Activated CD4-positive, alpha-beta T cell treated with anti-CD3 and anti-CD28 coated beads, Interleukin-2, amount 50 U/mL, for 1 hour (primary cell): ENCODE measurements around the gene NCS1.
A peak's percentile ranks its signal among the peaks of the same experiment; 100 is the strongest.

Source experiments
- DNase-seq: peaks from one replicate; pipeline ENCODE4 v3.0.0-alpha.2; 2020

Gene NCS1

DNA sequence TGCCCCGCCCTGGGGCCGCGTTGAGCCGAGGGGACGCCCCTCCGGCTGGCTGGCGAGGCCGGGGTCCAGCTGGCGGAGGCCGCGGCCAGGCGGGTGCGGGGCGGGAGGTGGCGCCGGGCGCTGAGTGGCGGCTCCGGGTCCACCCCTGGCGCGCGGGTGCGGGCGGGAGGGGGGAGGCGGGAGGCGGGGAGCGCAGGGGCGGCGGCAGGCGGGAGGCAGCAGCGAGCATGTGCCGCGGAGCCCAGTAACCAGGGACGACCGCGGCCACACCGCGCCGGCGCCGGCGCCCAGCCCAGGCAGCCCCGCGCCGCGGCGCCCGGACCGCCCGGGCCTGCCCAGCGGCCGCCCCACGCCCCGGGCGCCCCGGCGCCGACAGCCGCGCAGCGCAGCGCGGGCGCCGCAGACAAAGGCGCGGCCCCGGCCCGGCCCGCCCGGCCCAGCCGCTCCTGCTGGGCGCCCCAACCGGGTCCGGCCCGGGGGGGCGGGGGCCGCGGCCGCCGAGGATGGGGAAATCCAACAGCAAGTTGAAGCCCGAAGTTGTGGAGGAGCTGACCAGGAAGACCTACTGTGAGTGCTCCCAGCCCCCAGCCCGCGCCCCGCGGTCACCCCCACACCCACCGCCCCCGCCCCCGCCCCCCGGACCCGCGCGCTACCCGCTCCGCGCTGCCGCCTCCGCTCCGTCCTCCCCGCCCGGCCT is at the start of gene NCS1:
TSS of gene NCS1 (plus strand) at position 244 of the 697 bp plus-strand sequence. CDS start at position 504, 260 bp downstream.
- DNase-seq: peak; percentile 28

DNA sequence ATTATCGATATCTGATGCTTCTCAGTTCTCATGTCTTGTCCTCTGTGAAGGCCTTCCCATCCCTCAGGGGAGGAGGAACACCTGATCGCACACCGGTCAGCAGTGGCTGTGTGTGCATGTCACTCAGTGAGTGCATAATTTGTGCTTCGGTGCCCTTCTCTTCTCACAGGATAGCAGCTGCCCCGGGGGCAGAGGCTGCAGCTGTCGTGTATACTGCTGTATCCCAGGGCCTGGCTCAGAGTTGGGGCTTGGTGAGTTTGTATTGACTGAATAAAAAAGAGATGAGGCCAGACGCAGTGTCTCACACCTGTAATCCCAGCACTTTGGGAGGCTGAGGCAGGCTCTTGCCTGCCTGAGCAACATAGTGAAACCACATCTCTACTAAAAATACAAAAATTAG is 49.7 kb upstream of the NCS1 start:
- DNase-seq: no peak

DNA sequence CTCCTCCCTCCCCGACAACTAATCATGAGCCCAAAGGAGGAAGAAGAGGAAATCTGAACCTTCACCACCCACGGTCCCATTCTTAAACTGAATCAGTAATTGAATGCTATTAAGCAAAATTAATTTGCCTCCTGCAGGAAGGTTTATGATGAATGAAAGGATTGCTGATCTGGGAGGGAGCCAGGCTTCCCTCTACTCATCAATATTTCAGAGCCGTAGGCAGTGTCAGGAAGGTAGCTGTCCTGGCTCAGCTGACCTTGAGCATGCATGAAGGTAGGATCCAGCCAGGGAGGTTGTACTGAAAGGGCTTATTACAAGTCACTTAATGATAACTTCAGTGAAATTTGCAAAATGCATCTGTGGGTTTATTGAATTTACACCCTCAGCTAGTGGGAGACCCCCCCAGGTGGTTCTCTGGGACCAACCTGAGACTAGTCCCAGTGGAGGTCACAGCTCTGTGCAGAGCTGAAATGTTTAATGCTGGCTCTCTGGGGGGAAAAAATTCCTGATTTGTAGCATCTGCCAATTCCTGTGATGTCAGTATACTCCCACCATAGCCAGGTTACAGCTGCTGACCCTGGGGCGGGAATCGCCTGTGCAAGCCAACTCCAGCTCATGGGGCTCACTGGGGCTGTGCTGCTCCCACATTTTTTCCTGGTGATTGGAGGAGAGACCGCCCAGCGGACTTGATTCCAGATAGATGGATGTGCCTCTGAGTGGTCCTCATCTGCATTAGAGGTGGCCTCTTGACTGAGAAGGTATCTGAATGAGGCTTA is 47.9 kb upstream of the NCS1 start:
- no peak for DNase-seq

DNA sequence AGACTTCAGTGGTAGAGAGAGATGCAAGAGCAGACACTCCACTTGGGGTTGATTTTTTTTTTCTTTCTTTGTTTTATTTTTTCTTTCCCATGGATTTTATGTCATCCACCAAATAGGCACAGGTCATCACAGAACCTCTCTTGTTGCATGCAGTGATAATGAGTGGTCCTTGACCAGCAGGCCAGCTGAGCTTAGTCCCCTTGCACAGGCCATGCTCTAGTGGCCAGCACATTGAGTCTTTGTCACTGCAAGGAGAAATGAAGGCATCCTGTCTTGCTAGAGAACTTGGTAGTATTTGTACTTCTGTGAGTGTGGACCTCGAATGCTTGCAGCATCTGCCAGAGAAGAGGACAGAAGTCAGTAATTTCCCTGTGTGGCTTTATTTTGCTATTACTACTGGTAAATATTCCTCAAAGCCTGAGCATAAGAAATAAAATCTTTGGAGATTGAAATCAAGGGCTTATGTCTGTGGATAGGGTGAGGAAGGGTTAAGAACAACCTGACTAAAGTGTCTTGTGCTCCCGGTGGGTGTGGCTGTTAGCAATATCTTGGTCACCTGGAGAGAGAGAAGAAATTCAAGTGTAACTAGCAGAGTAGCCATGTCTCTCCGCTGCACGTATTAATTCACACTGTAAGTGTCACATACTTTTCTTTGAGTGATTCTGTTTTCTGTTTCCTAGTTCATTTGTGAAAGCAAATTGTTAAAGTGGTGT is 45.3 kb upstream of the NCS1 start:
- no peak for DNase-seq

DNA sequence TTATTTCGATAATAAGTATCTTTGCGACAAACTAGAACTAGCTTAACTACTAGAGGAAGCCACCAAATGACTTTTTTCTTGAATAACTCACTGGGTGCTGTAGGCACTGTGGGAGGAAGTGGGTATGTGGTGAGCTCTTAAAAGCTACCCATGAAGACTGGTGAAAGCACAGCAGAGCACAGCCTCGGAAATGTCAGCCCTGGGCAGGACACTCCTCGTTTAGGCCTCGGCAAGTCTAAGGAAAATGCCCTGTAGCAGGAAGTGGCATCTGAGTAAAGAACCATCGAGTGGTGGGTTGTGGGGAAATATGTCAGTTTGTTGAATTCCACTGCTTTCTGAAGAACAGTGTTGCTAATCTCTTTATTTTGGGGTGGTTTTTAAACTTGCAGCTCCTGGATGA is 44.0 kb upstream of the NCS1 start:
- DNase-seq: peak; percentile 67

DNA sequence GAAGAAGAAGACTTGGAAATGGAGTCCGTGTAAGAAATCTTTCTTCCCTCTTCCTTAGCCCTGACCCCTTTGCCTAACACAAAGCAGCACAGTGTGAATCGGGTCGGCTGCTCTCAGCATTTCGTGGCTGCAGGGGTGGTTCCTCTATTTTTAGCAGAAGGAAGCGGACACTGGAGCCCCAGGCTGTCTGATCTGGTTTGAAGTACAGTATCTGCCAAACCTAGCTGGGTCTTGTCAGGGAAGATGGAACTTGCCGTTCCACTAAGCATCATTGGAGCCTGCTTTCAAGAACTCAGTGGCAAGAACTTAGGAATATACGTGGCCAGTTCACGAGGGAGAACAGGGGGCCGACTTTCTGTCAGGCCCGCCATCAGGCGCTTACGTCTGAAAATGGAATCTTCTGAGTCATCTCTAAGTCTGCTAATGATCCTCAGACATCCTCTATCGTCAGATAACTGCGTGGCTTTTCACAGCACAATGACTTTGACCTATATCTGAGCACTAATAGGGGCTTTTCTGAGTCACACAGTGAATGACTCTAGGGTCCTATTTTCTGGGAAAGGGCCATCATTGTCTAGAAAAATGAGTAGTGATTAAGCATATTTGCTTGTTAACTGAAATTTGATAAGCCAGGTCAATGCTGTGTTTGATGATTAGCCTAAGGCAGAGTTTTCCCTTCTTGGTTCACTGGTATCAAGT is 43.3 kb upstream of the NCS1 start:
- peak; percentile 57 for DNase-seq

DNA sequence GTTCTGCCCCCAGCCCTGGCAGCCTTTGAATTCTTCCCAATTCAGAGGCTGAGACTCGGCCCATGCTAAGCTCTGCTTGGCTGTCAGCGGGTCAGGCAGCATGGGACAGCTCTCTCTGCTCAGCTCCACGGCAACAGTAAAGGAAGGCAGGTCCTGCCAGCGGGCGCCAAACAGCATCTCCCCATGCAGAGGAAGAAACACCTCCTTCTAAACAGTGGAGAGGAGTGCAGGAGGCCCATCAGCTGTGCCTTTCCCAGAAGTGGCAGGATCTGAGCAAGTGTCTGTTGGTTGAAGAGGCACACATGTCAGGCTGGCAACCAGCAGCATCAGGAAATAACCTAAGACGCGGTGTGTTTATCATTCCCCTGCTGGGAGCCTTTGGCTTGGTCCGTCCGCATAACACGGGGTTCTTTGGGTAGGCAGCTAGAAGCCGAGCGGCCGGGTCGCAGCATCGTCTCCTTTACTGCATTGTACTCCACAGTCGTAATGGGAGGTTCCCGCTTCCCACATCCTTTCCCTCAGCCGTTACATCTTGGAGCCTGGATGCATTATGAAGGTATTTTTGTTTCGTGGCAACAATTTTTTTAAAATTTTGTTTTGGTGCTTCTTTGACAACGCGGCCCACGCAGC is 42.7 kb upstream of the NCS1 start:
- peak; percentile 24 for DNase-seq

DNA sequence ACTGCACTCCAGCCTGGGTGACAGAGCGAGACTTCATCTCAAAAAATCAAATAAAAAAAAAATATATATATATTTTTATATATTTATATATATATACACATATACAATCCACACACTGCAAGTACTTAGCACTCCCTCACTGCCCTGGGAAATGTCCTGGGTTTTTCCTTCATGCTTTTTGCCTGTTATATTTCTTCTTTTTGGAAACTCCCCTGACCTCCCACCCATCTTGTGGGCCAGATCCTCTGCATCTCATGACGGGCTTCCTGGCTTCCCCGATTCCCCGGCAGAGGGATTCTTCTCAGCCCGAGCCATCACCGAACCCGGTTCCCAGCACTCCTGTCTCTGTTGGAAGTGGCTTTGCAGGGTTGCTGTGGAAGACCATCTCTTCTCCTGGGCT is 39.5 kb upstream of the NCS1 start:
- DNase-seq: no peak

DNA sequence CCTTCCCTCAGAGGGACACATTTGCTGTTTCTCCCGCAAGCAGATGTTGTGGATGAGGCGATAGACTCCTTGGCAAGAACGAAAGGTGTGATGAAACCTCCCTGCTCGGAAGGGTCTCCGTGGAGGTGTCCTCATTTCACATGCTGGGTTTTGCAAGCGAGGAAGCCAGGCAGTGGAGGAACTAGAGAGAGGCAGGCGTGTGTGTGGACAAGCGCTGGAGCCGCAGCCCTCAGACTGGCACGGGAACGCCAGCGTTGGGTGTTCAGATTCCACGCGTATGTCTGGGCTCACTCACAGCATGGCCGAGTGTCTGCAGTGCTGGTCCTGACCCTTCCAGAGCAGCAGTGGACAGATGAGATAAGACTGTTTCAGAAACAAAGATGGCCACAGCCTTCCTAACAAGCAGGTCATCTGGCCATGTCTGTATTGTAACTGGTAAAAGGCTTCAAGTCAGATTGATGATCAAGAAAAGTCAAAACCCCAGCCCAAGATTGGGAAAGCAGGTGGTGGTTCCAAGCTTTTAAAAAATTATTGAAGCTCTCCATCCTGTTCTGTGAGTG is 35.0 kb upstream of the NCS1 start:
- DNase-seq: no peak

DNA sequence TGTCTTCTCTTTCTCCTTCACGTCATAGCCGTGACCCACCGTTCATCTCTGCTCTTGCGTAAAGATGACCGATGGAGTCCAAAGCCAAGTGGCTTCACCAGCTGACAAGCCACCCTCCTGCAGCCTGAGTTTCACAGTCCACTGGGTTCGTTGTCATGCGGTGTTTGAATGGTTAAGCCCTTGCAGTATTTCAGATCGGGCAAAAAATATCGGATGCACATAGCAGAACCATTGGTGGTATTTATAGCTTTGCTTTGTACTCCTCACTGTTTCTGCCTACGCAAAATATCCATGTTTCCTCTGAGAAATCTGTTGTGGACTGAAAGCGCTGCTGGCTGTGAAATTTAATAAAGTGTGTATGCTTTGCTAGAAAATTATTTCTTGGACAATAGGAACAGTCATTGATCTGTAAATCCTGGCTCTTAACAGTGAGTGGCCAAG is 34.5 kb upstream of the NCS1 start:
- no peak for DNase-seq

DNA sequence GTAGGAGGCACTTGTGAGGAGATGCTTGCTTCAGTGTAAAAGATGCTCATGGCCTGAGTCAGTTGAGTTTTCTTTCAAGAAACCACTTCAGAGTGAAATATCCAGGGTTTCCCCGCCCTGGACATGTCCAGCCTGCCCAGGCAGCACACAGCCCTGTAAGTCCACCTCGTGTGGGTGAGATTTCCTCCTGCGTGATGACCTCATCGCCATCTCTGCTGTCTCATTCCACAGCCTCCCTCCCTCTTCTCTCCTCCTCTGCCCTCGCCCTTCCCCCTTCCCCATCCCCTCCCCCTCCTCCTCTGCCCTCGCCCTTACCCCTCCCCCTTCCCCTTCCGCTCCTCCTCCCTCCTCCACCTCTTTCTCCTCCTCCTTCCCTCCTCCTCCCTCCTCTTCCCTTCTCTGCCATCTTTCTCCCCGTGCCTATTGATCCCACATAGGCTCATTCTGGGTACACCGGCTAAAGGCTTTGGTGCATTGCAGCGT is 34.0 kb upstream of the NCS1 start:
- DNase-seq: no peak

DNA sequence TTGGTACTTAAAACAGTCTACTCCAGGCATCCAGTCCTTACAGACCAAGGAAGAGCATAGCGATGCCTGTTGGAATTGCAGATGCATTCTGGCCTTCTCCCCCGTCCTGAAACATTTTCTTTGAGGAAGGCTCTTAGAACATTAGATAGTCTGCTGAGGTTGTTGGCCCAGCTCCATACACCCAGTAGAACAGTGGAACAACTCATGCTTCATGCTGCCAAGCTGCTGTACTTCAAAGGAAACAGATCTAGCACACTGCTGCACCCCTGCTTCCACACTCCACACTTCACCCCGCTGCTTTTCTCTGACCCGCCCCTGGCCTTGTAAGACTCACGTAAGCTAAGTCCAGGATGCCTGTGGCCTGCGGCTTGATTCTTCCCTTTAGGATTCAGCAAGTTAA is 33.4 kb upstream of the NCS1 start:
- no peak for DNase-seq

DNA sequence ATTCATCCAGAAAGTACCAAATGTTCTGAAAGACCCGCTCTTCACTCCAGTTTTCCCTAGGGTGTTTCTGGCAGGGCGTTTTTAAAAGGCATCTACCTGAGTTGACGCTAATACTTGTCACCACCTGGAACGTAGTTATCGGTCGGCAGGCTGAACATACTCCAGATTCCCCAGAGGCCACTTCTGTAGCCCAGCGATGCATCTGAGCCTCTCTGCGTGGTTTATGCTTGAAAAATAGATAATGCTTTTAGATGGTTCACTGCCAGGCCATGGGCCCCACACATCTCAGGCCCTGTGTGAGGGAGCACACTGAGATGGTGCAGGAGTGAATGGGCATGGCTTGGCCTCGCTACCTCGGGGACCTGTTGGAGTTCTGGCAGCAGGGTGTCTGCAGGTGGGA is 33.0 kb upstream of the NCS1 start:
- no peak for DNase-seq

DNA sequence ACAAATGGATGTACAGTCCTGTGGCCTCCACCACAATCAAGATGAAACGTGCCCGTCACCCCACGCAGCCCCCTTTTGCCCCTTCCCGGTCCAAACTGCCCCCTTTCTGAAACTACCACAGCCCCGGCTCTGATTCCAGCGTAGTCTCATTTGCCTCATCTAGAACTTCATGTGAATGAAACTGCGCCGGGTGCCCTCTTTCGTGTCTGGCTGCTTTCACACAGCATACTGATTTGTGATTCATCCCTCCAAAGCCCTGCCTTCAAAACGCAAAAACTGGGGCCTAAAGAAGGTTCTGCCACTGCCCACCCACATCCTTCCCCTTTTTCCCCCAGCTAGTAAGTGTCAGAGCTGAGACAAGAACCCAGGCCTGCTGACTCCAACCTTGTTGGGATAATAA is 31.5 kb upstream of the NCS1 start:
- DNase-seq: no peak

DNA sequence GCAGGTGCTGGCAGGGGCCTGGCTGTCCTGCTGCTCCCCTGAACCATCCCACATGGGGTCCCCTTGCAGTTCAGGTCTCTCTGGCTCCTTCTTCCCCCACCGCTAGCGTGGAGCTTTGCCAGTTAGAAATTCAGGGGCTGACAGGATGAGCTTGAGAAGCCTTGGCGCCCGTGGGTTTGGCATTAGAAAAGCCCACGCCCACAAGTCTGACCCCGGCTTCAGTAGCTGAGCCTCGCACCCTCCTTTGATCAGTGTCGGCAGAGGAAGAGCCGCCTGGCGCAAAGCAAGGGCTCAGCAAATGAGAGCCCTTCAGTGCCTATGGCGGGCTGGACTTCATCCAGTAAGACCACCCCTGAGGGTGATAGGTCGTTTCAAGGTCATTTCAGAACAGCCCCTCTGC is 30.1 kb upstream of the NCS1 start:
- DNase-seq: no peak

DNA sequence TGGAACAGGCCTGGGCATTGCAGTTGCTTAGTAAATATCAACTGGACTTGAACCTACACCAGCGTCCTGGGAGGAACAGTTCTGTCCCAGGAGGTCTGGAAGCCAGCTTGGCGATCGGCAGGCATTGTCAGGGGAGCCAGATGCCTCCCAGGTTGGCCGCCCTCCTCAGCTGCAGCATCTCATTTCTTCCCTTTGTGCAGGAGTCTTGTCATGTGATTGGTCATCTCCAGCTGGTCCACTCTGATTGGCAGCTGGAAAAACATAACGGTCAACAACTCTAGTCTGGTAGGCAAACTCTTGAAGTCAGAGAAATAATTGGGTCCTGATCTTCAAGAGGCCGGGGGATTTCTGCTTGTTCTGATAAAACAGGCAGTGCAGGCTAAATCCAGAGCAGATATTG is 29.6 kb upstream of the NCS1 start:
- DNase-seq: no peak

DNA sequence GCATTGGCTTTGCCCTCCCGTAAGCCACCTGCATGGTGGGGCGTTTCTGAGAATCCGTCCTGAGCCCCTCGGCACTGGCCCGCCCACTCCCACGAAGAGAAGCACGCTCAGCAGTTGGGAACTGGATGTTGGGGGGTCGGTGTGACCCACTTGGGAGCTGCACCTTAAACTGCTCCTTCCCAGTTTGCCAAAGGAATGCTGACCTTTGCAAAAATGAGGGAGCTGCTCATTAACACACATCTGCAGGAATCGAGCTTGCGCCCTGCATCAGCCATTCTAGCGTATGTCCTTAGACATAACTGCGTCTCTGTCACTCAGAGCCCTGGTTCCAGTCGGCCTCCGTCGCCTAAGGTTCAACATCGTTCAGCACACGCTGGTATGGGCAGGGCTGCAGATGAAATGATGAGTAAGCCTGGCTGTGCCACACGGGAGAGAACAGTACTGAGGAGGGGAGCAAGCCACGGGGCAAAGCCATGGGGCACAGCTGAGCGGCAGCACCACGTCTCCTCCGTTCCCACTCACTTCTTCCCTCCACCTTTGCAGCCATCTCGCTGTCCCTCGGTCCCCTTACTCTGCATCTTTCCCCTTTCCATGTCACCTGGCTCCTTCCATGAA is 28.8 kb upstream of the NCS1 start:
- no peak for DNase-seq

DNA sequence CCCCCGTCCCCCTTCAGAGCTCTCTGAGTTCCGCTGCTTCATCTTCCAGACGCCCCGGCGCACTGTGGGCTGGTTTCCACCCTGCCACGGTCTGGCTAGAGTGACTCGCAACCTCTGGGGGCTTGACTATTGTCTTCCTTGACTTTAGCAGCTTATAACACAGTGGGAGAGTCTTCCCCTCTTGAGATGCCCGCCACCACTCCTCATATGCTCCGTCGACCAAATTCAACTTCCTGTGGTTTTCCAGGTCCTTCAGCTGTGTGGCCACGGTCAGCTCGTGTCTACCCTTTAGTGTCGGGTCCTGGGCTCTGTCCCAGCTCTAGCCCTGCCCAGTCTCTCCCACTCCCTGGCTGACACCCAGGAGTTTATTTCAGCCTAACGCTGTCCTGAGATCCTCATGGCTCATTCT is 28.2 kb upstream of the NCS1 start:
- DNase-seq: no peak

DNA sequence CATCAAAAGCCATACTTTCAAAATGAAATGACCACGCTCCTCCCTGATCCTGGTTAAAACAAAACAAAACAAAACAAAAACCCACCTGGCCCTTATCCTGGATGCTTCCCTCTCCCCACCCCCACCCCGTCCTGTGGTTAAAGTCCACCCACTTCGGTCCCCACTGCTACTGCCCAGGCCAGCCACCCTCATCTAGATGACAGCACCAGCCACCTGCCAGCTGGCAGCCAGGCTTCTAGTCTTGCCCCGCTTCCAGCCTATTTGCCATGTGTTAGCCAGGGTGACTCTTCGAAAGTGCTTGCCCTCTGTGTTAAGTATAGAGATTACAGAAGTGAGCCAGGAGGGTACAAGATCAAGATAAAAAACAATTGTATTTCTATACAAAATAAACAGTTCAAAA is 27.5 kb upstream of the NCS1 start:
- DNase-seq: no peak

DNA sequence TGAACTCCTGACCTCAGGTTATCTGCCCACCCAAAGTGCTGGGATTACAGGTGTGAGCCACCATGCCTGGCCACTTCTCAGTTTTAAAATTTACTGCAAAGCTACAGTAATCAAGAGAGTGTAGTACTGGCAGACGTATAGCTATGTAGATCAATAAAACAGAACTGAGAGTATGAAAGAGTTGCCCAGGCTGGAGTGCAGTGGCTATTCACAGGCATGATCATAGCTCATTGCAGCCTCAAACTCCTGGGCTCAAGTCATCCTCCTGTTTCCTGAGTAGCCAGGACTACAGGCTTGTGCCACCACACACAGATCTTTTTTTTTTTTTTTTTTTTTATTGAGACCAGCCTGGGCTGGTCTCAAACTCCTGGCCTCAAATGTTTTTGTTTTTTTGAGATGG is 26.5 kb upstream of the NCS1 start:
- DNase-seq: no peak

DNA sequence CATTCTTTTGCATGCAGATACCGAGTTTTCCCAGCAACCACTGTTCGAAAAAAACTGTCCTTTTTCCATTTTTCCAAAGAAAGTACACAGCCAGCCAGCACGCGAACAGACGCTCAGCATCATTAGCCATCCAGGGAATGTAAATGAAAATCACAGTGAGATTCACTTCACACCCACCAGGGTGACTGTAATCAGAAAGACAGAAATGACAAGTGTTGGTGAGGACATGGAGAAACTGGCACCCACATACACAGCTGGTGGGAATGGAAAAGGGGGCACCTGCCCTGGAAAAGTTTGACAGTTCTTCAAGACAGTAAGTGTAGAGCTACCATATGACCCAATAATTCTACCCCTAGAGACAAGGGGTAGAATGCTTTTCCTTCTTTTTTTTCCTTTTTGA is 25.0 kb upstream of the NCS1 start:
- no peak for DNase-seq

DNA sequence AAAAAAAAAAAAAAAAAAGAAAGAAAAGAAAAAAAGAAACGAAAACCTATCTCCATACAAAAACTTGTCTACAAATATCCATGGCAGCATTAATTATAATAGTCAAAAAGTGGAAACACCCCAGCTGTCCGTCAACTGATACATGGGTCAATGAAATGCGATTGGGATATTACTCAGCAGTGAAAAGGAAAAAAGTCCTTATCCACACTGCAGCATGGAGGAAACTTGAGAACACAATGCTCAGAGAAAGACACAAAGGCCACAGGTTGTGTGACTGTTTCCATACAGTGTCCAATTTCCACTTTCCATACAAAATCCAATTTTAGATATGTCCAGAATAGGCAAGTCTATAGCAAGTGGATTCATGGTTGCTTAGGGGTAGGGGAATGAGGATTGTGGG is 24.3 kb upstream of the NCS1 start:
- no peak for DNase-seq
